GM21528 (cell line): ENCODE data around the gene ITPRIP.

Experiments used
- ATAC-seq: cut with Tn5 transposase; IDR thresholded peaks from one replicate; pipeline ENCODE4 v1.9.1; 2021; ENCODE audit warnings: mild to moderate bottlenecking, moderate library complexity; ENCODE audit not compliant: unreplicated experiment, low FRiP score

Gene ITPRIP

DNA sequence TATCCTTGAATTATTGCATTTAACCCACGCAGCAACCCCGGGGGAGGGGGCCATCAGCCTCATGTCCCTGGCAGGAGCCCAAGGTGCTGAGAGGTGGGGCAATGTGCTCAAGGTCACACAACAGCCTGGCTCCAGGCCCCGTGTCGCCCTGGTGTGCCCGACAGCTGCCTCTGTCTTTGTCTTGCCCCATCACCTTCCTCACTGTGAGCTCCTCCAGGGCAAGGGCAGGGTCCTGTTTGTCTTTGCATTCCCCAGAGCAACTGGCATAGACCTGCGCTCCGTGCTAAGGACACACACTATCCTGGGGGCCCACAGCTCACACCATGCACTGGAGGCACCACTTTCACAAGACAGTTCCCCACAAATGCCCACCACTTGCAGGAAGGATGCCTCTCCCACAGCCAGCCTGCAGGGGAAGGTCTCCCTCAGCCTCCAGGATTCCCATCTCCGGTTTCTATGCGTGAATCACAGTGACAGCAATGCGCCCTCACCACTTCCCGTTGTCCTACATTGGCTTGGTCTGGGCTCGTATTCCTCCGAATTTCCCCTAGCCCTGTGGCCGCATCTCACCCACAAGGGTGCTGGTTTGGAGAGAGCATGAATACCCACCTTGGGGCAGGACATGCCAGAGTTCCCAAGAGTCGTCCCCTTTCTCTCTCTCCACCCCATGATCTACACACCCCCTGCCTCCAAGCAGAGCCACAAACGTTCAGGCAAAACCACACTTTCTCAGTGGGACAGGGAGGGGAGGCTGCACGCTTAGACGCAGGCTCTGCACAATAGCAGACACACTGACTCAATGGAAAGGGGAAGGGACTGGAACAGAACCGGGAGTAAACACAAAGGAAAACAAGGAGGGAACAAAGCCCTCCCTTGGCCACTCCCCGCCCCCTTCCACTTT, 10.3 kb downstream of the ITPRIP start:
- no peak for ATAC-seq

DNA sequence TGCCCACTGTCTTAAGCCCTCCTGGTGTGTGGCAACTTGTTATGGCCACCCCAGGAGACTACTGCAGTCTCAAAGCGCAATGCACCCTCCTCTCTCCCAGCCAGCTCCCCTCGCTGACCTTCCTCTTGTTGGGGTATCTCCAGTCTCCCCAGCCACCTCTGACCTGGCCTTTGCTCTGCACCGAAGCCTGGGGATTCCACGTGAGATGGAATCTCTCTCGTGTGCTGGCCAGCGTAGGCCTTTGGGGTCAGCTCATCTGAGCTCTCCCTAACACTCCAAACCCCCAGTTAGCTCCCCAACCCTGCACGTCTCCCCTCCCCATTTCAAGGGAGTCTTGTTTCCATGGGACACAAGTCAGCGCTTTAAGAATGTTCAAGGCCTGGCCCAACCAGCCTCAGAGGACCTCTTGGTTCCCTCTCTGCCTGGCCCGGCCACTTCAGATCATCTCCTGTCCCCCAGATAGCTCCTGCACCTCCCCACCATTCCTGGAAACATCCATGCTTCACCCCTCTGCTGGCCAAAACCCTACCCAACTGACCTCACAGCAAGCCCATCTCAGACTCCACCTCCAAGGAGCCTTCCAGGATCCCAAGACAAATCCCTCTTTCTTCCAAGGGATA, 11.2 kb downstream of the ITPRIP start:
- no peak for ATAC-seq

DNA sequence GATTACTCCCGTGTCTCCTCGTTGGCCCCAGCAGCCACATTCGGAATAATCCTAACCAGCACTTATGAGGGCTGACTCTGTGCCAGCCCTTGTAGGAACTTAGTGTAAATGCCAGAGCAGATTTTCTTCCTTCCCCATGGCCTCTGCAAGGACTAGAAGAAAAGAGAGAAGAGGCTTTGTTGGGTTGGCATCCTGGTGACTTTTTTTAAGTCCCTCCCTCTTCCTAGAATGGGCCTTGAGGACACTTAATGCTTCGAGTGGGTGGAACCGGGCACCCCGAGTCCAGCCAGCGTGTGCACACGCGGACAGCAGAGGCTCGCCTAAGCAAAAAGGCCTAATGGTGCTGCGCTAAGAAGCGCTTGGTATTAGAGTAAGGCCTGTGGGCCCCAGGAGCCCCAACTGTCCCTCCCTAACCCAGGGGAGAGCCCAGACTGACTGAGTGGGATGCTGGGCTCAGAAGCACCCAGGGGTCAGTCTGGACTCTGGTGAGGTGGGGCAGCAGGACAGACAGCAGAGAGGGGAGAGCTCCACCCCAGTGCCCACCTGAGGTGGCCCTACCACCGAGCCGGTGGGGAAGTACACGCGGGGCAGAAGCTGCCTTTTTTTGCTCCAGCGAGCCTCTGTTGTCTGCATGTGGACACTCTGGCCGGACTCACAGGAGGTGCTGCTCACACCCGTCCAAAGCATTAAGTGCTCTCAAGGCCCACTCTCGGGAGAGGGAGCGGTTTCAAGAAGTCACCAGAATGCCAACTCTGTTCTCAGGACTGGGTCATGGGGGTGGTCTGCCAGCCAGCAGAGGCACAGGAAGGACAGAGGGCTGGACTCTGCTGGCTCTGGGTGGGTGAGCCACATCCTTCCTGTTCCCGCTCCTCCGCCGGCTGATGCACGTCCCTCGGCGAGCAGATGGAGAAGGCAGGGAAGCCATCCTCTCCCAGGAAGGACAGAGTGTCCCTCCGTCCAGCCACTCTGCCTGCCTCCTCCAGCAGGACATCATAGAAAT, 12.5 kb downstream of the ITPRIP start:
- ATAC-seq: no peak

DNA sequence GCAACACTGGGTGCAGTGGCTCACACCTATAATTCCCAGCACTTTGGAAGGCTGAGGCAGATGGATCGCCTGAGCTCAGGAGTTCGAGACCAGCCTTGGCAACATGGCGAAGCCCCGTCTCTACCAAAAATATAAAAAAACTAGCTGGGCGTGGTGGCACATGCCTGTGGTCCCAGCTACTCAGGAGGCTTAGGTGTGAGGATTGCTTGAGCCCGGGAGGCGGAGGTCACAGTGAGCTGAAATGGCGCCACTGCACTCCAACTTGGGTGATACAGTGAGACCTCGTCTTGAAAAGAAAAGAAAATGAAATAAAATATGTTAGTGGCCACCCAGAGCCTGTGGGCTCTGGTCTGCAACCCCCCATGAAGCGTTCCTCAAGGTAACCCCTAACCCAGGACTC, 13.3 kb downstream of the ITPRIP start:
- no peak for ATAC-seq

DNA sequence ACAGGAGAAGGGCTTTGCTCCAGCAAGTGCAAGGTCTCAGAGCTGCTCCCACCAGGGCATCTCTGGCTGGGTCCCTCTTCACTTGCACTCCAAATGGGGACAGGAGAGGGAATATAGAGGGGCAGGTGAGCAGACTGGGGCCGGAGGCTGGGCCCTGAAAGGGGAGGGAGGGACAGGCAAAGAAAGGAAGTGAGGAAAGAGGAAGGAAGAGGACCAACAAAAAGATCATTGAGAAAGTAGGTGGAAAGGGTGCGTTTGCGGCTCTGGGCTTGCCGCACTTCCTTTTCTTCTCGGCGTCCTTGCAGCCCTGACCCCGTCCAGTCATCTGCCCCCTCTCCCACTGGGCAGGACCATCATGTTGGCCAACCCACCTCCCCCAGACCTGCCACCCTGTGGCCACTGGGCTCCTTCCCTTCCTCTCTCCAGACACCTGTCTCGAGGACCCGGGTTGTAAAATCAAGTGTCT, 14.0 kb downstream of the ITPRIP start:
- no peak for ATAC-seq

DNA sequence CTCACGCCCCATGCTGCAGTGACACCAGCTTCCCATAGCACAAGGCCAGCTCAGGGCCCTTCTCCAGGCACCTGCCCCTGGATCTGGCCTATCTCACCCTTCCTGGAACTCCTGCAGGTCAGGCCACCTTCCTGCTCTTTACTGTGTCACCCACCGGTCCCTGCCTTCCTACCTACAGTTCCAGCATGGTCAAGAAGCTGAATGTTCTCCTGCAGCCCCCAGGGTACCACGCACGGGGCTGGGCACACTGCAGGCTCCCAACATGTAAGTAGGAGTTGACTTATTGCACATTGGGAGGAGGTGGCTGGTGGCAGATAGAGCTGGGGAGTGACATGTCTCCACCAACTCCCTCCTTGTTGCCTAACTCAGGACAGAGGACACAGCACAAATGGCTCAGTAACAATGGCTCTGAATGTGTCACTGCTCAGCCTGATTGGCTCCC, 14.5 kb downstream of the ITPRIP start:
- no peak for ATAC-seq

DNA sequence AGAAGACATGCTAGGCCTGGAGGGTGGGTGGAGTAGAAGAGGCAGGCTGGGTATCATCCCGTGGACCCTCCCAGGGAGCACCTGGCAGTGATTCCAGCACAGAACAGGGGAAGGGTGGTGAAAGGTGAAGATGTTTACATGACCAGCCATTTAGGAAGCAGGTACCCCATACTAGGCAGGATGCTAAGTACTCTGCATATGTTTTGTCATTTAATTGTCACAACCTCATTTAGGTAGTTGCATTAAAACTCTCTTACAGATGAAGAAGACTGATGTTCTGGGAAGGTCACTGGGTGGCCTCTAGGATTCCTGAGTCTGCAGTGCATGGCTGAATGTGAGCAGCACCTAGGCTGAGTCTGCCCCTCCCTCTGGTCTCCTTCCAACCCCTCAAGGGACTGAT, 15.2 kb downstream of the ITPRIP start:
- ATAC-seq: no peak

DNA sequence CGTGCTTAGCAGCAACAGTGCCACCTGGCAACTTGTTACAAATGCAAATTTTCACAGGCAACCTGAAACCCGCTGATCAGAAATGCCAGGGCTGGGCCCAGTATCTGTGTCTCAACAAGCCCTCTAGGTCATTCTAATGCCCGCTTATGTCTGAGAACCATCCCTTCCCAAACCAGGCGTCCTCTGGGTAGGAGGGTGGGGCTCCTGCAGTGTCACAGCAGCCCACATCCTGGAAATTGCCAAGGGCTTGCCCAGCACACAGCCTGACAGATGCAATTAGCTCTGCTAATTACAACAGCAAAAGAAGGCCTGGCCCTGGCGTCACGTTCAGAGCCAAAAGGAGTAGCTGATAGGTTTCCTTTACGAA, 15.9 kb downstream of the ITPRIP start:
- no peak for ATAC-seq

DNA sequence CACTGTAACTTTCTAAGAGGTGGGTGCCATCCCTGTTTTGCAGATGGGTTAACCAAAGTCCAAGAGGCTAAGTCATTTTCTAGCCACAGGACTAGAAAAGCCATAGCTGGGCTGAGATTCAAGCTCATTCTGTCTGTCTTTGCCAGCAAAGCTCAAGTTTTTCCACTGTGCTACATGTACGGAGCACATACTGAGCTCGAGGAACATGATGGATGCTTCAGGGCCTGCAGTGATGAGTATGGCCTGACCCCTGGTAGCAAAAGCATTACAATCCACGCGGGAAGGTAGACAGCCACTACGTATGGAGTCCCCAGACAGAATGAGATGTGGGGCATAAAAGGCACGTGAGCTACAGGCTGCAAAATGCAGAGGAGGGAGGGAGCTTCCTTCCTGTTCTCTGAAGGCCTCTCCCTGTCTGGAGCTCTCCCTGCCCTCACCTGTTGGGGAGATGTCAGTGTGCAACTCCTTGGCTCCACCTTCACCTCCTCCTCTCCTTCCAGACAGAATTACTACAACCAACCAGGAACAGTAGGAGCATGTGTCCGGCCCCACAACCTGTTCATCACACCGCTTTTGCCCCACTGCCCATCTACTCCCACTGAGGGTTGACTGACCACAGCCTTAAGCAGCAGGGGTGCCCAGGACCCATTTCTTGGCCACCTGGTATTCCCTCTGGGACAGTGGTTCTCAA, 16.4 kb downstream of the ITPRIP start:
- ATAC-seq: no peak

DNA sequence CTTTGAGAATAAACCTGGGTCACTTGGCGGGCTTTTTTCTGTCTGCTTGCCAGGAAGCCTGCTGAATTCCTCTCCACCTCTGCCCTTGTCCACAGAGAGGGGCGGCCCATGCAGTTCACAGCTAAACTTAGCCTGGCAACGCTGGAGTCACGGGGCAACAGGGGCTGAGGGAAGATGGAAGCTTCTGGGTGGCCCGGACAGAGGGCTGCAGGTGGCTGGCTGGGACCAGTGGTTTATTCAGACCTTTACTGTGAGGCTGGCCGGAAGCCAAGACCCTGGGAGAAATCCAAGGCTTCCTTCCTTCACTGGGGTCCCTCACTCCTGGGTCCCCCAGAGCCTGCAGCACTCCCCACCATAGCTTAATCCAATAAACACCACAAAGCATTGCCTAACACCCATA, 17.0 kb downstream of the ITPRIP start:
- no peak for ATAC-seq

DNA sequence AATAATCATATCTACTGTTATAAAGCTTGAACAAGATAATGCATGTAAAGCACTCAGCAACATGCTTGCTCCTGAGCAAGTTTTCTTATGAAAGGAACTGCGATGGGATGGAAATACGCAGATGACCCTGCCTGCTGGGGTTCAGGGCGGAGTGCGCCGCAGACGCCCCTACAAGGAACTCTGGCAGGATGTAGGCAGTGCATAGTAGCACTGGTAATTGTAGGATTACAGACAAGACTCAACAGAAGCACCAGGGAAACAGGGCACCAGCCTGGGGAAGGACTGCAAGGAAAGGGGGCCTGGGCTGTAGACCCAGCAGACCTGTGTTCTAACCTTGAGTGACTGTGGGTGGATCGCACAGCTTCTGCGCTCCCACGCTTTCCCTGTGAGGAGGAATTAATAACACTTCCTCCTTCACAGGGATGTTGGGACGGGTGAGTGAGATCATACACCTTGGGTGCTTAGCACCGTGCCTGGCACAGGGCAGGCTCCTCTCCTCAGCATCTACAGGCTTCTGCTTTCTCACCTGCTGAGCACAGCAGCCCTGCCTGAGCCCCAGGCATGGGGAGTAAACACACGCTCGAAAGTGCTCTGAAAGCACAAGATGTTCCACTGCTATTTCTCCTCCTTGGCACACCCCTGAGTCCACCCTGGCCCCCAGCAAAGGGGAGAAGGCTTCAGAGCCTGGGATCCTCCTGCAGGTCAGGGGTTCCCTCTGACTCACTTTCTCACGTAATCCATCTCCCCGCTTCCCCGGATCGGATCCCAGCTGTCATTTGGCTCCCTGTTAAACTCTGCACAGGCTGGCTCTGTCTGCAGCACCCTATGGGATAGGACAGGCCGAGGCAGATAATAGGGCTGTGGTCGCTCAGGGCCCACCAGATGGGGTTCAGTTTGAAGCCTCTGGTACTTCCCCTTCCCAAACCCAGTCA, 19.2 kb downstream of the ITPRIP start:
- no peak for ATAC-seq

DNA sequence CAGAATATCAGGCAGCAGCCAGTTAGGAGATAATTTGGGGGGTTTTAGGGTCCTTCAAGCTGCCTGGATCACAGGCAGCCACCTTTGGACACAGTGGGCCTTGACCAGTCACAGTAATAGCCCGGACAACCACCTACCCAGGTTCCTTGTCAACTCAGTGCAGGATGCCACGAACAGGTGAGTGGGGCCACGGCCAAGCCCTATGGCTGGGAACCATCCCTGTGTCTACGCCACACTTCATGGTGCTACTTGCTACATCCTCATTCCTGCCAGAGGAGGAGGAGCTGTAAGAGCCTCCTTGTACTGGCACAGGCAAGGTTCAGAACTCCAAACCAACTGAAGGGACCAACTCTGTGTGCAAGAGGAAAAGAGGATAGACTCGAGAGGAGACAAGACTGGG, 19.9 kb downstream of the ITPRIP start:
- ATAC-seq: no peak

DNA sequence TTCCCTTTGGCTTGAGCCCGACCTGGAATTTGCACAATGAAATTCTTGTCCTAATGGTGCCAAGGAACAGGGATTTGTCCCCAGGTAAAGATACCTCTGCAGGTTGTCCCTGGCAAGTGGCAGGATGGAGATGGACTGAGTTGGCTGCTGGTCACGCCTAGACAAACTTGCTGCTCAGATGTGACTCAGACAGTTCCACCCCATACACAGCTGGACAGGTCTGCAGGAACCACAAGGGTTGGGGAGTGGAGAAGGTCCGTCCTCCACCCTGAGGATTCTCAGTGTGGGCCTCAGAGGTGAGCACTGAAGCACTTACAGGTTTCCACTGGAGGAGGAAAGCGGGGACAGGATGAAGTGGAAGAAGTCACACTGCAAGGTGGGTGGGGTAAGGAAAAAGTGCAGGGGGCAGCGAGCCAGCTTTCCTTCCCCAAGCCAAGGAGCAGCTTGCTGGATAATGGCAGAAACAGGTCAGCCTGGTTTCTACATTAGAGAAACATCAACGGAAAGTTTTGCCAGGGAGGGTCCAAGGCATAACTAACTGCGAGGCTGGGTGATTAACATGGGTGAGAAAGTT, 20.5 kb downstream of the ITPRIP start:
- no peak for ATAC-seq

DNA sequence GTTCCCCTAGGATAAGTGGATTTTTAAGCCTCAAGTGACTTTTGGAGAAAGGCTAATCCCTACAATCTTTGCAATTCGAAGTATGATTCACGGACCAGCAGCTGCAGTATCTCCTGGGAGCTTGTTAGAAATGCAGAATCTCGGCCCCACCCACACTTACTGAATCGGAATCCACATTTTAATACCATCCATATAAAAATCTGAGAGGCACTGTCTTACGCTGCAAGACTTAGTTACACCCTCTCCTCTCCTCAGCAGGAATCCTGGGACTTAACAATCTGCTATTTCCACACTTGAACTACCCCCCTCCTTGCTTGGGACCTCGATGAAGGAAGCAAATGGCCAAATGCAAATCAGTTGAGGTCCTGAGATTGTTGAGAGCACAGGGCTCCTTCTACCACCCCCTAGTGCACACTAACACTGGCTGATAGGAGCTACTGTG, 21.0 kb downstream of the ITPRIP start:
- ATAC-seq: no peak

DNA sequence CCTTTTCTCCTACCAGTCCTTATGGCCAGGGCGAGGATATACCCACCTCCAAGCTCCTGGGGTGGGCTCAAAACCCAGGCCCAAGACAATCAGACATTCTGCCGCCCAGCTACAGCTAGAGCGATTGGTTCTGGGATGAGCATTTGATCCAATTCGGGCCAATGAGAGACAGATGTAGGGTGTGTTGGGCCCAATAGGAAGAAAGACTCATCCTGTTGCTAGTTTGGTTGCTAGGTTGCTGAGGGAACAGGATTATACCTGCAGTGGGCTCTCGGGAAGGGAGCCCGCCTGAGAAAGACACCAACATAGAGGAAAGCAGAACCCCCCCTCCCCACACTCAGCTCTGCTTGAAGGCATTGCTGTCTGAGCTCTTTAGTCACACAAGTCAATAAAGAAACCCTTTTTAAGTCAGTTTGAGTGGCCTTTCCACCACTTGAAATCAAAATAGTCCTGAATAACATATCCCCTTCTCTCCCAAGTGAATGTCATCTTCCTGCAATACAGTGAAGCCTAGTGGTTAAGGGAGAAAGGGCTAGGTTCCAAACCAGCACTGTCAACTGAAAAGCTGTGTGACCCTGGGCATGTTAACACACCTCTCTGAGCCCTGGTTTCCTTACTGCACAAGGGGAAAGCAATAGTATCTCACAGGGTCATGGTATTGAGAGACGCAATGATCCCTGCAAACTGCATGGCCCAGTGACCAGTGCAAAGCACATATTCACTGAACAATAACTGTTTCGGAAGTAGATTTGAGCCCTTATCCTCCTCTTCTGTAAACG, 21.8 kb downstream of the ITPRIP start:
- no peak for ATAC-seq

DNA sequence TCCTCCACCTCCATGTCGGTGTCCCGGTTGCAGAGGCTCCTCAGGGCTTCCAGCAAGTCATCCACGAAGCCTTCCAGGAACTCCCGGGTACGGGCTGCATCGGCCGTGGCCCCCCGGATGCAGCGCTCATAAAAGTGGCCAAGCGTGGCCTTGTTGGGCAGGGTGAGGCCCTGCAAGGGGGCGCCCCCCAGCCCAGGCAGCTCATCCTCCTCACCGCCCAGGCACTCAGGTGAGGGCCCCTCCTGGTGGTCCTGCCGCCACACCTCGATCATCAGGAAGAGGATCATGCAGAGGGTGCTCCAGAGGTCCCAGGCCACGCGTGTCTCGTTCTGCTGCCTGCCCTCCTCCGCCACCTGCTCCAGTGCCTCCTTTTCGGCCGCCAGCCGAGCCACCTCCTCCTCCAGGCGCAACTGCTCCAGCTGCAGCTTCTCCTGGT, 22.8 kb downstream of the ITPRIP start:
- no peak for ATAC-seq

DNA sequence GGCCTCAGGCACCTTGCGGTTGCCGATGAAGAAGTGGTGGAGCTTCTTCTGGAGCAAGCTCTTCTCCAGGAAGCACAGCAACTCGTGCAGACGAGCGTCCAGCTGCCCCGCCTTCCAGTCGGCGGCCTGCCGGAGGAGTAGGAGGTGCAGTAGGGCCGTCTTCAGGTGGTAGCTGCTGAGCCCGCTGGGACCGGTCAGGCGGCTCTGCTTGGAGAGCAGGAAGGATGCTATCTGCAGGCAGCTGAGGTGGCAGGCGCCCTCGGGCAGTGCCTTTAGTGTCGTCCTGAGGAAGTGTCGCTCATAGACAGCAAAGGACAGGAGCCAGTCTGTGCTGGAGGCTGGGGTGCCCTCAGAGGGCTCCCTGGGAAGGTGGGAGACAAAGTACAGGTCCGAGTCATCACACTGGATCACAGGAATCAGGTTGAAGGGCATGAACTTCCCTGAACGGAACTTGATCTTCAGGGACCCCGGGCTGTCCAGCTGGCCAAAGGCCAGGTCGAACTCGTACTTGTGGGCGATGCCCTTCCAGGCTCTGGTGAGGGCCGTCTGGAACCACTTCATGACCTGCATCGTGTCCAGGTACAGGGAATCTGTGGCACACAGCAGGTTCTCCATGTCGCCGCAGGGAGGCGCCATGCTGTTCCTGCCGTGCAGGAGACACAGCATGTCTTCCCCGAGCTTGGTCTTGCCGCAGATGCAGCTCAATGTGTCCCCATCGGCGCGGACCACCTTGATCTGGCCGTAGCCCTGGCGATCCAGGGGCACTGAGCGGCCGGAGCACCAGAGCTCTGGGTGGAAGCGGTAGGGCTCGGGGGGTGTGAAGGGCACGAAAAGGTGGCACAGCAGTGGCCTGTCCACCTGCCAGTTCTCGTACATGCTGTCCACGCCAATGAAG, 23.4 kb downstream of the ITPRIP start:
- ATAC-seq: no peak
